ENCODE measurements around the gene CHRM1.
A peak's percentile ranks its signal among the peaks of the same experiment; 100 is the strongest.

CHRM1 gene

GRCh38 chr11:62925745-62926679, 4.8 kb upstream of the CHRM1 start:
- DNase-seq (ENCODE audit: low read depth) = no peak

GRCh38 chr11:62925308-62925707, 4.1 kb upstream of the CHRM1 start:
- no peak for DNase-seq (ENCODE audit: low read depth)

GRCh38 chr11:62923601-62924411, 2.6 kb upstream of the CHRM1 start:
- no peak for DNase-seq (ENCODE audit: low read depth)

- peak; percentile 21 for DNase-seq (ENCODE audit: low read depth)
Measured at GRCh38 chr11:62922653-62923431, 1.7 kb upstream of the CHRM1 start.

- no peak for DNase-seq (ENCODE audit: low read depth)
Measured at GRCh38 chr11:62922189-62922589, 1.0 kb upstream of the CHRM1 start.

- DNase-seq (ENCODE audit: low read depth) = peak; percentile 62
Measured at GRCh38 chr11:62921573-62922188, 518 bp upstream of the CHRM1 start.

GRCh38 chr11:62919898-62920640, 1.1 kb downstream of the CHRM1 start:
- DNase-seq (ENCODE audit: low read depth) = no peak

- DNase-seq (ENCODE audit: low read depth) = no peak
Measured at GRCh38 chr11:62919476-62919875, 1.7 kb downstream of the CHRM1 start.

GRCh38 chr11:62918531-62918930, 2.6 kb downstream of the CHRM1 start:
- no peak for DNase-seq (ENCODE audit: low read depth)

GRCh38 chr11:62917906-62918502, 3.2 kb downstream of the CHRM1 start:
- DNase-seq (ENCODE audit: low read depth) = no peak

GRCh38 chr11:62914416-62914815, 6.7 kb downstream of the CHRM1 start:
- DNase-seq (ENCODE audit: low read depth) = no peak

GRCh38 chr11:62912268-62912667, 8.9 kb downstream of the CHRM1 start:
- no peak for DNase-seq (ENCODE audit: low read depth)

- DNase-seq (ENCODE audit: low read depth) = no peak
Measured at GRCh38 chr11:62911137-62912130, 9.7 kb downstream of the CHRM1 start.

- no peak for DNase-seq (ENCODE audit: low read depth)
Measured at GRCh38 chr11:62910141-62910882, 10.9 kb downstream of the CHRM1 start.

GRCh38 chr11:62909107-62909894, 11.9 kb downstream of the CHRM1 start:
- DNase-seq (ENCODE audit: low read depth) = peak; percentile 85

GRCh38 chr11:62908468-62909072, 12.6 kb downstream of the CHRM1 start:
- no peak for DNase-seq (ENCODE audit: low read depth)

GRCh38 chr11:62905927-62906531, 15.1 kb downstream of the CHRM1 start:
- peak; percentile 77 for DNase-seq (ENCODE audit: low read depth)
